Neural progenitor cell (in vitro differentiated cells): ENCODE results near the gene ODAD2. TPM values are rescaled to one million over a fixed set of nuclear protein-coding genes. Genes with fewer than 3 reads are reported as not detected.

Source experiments
- DNase-seq: peaks from one replicate; pipeline ENCODE4 v3.0.0-alpha.2; 2016; ENCODE audit warnings: low spot score
- H2AFZ ChIP-seq: fragments of 200-600 bp; sonication (generic); replicated peaks from 2 replicates; pipeline ENCODE4 v1.6.1; 2016; ENCODE audit warnings: antibody characterized with exemption
- H3F3A ChIP-seq: fragments of 200-600 bp; sonication (generic); 2 replicates; pipeline ENCODE4 v1.6.1; 2016; ENCODE audit warnings: antibody characterized with exemption, low read depth
- H3K27ac ChIP-seq: fragments of 200-600 bp; sonication (generic); 2 replicates; pipeline ENCODE4 v1.5.1; 2016; ENCODE audit warnings: mild to moderate bottlenecking
- H3K27me3 ChIP-seq: fragments of 200-600 bp; sonication (generic); 2 replicates; pipeline ENCODE4 v1.6.1; 2016; ENCODE audit warnings: mild to moderate bottlenecking, moderate library complexity
- H3K36me3 ChIP-seq: fragments of 200-600 bp; sonication (generic); 2 replicates; pipeline ENCODE4 v1.5.1; 2016
- H3K4me1 ChIP-seq: fragments of 200-600 bp; sonication (generic); 2 replicates; pipeline ENCODE4 v1.6.1; 2016; ENCODE audit warnings: mixed run types
- H3K4me2 ChIP-seq: fragments of 200-600 bp; sonication (generic); 2 replicates; pipeline ENCODE4 v1.6.1; 2016
- H3K4me3 ChIP-seq: fragments of 200-600 bp; sonication (generic); 2 replicates; pipeline ENCODE4 v1.5.1; 2016
- H3K79me2 ChIP-seq: fragments of 200-600 bp; sonication (generic); 2 replicates; pipeline ENCODE4 v1.6.1; 2016; ENCODE audit warnings: low read depth
- H3K9ac ChIP-seq: fragments of 200-600 bp; sonication (generic); 2 replicates; pipeline ENCODE4 v1.6.1; 2016
- H3K9me3 ChIP-seq: fragments of 200-600 bp; sonication (generic); 2 replicates; pipeline ENCODE4 v1.5.1; 2016; ENCODE audit warnings: low read depth
- H4K20me1 ChIP-seq: fragments of 200-600 bp; sonication (generic); 2 replicates; pipeline ENCODE4 v1.6.1; 2016; ENCODE audit warnings: low read depth
- H3K27ac Mint-ChIP-seq: 3 replicates; pipeline ENCODE4 v1.8.0; 2021; ENCODE audit warnings: mixed read lengths
- H3K27me3 Mint-ChIP-seq: 2 replicates; pipeline ENCODE4 v1.8.0; 2022; ENCODE audit warnings: low read depth, mild to moderate bottlenecking, inconsistent platforms, moderate library complexity, mixed read lengths; ENCODE audit not compliant: insufficient read depth
- H3K36me3 Mint-ChIP-seq: 3 replicates; pipeline ENCODE4 v1.8.0; 2021; ENCODE audit warnings: mixed read lengths
- H3K4me1 Mint-ChIP-seq: 3 replicates; pipeline ENCODE4 v1.8.0; 2021; ENCODE audit warnings: mixed read lengths
- H3K4me3 Mint-ChIP-seq: 3 replicates; pipeline ENCODE4 v1.8.0; 2021; ENCODE audit warnings: mild to moderate bottlenecking, moderate library complexity, mixed read lengths
- H3K9me3 Mint-ChIP-seq: 3 replicates; pipeline ENCODE4 v1.8.0; 2020; ENCODE audit warnings: mixed read lengths
- CTCF ChIP-seq: fragments of 200-600 bp; sonication (generic); IDR thresholded peaks from 2 replicates; pipeline ENCODE4 v1.5.1; 2017; ENCODE audit warnings: antibody characterized with exemption, mild to moderate bottlenecking
- EZH2 ChIP-seq: fragments of 200-600 bp; sonication (generic); IDR thresholded peaks from 2 replicates; pipeline ENCODE4 v1.6.1; 2017; ENCODE audit warnings: antibody characterized with exemption, mild to moderate bottlenecking, moderate library complexity
- EZH2phosphoT487 ChIP-seq: fragments of 200-600 bp; sonication (generic); IDR thresholded peaks from 2 replicates; pipeline ENCODE4 v1.6.1; 2017; ENCODE audit warnings: antibody characterized with exemption
- total RNA-seq: library from RNA; depleted of rRNA; stranded (reverse); fragments of >200 nt; gene quantifications from 2 replicates; pipeline ENCODE4 v1.2.3, GENCODE V29; 2015; ENCODE audit warnings: low replicate concordance

ODAD2 gene
- total RNA-seq, 1 donor from 2014 or later = 9.7 TPM

- TF ChIP-seq CTCF (no peak), EZH2phosphoT487 (no peak), EZH2 (no peak)
- no peak overlapping the region for H3K4me3 Mint-ChIP-seq
- Histone ChIP-seq H3K4me2 (no peak overlapping the region), H3F3A (no peaks in the 10 kb centered on the region), H3K9ac (no peak overlapping the region), H4K20me1 (no peaks in the 10 kb centered on the region), H3K79me2 (no peaks in the 10 kb centered on the region), H3K36me3 (no peaks in the 10 kb centered on the region), H3K27me3 (no peaks in the 10 kb centered on the region), H3K9me3 (no peaks in the 10 kb centered on the region), H3K27ac (no peak overlapping the region), H3K4me3 (no peak overlapping the region), H3K4me1 (no peaks in the 10 kb centered on the region), H2AFZ (no peak overlapping the region)
- no peaks in the 10 kb centered on the region for H3K36me3 Mint-ChIP-seq
- no peak for DNase-seq
- no peaks in the 10 kb centered on the region for H3K9me3 Mint-ChIP-seq
- H3K27me3 Mint-ChIP-seq = no peaks in the 10 kb centered on the region
- no peak overlapping the region for H3K27ac Mint-ChIP-seq
- H3K4me1 Mint-ChIP-seq = no peaks in the 10 kb centered on the region
Measured at GRCh38 chr10:27838361-27838760, 160.5 kb downstream of the ODAD2 start.

GRCh38 chr10:27834476-27834875 is 164.4 kb downstream of the ODAD2 start:
- no peak overlapping the region for H3K27ac ChIP-seq
- no peaks in the 10 kb centered on the region for H3K79me2 ChIP-seq
- H3K27me3 Mint-ChIP-seq = no peaks in the 10 kb centered on the region
- TF ChIP-seq CTCF = no peak
- TF ChIP-seq EZH2phosphoT487 = no peak
- no peak for TF ChIP-seq EZH2
- no peaks in the 10 kb centered on the region for H3K9me3 ChIP-seq
- no peak overlapping the region for H3K4me2 ChIP-seq
- no peak overlapping the region for H3K9ac ChIP-seq
- DNase-seq = no peak
- no peaks in the 10 kb centered on the region for H3K36me3 ChIP-seq
- no peaks in the 10 kb centered on the region for H3K9me3 Mint-ChIP-seq
- no peaks in the 10 kb centered on the region for H3K36me3 Mint-ChIP-seq
- no peaks in the 10 kb centered on the region for H3K4me1 ChIP-seq
- no peaks in the 10 kb centered on the region for H3F3A ChIP-seq
- H3K4me3 Mint-ChIP-seq = no peak overlapping the region
- no peaks in the 10 kb centered on the region for H3K4me1 Mint-ChIP-seq
- no peaks in the 10 kb centered on the region for H4K20me1 ChIP-seq
- H3K27ac Mint-ChIP-seq = no peak overlapping the region
- no peaks in the 10 kb centered on the region for H3K27me3 ChIP-seq
- H3K4me3 ChIP-seq = no peak overlapping the region
- H2AFZ ChIP-seq = no peak overlapping the region

- H3K27me3 Mint-ChIP-seq = no peaks in the 10 kb centered on the region
- Histone ChIP-seq H3K9ac (no peak overlapping the region), H2AFZ (no peak overlapping the region), H3K27ac (no peak overlapping the region), H4K20me1 (no peaks in the 10 kb centered on the region), H3K27me3 (no peaks in the 10 kb centered on the region), H3F3A (no peaks in the 10 kb centered on the region), H3K4me2 (no peak overlapping the region), H3K4me3 (no peak overlapping the region), H3K36me3 (no peaks in the 10 kb centered on the region), H3K79me2 (no peaks in the 10 kb centered on the region), H3K4me1 (no peaks in the 10 kb centered on the region), H3K9me3 (no peaks in the 10 kb centered on the region)
- no peaks in the 10 kb centered on the region for H3K4me1 Mint-ChIP-seq
- no peak for DNase-seq
- TF ChIP-seq CTCF (no peak), EZH2 (no peak), EZH2phosphoT487 (no peak)
- H3K4me3 Mint-ChIP-seq = no peak overlapping the region
- H3K36me3 Mint-ChIP-seq = no peaks in the 10 kb centered on the region
- no peaks in the 10 kb centered on the region for H3K9me3 Mint-ChIP-seq
- no peak overlapping the region for H3K27ac Mint-ChIP-seq
Measured at GRCh38 chr10:27833792-27834191, 165.1 kb downstream of the ODAD2 start.

GRCh38 chr10:27832826-27833225 is 166.1 kb downstream of the ODAD2 start:
- Histone ChIP-seq H3K27me3 (no peaks in the 10 kb centered on the region), H3K9me3 (no peaks in the 10 kb centered on the region), H3F3A (no peaks in the 10 kb centered on the region), H3K36me3 (no peaks in the 10 kb centered on the region), H3K27ac (no peak overlapping the region), H3K79me2 (no peaks in the 10 kb centered on the region), H3K9ac (no peak overlapping the region), H3K4me3 (no peak overlapping the region), H3K4me1 (no peaks in the 10 kb centered on the region), H2AFZ (no peak overlapping the region), H4K20me1 (no peaks in the 10 kb centered on the region), H3K4me2 (no peak overlapping the region)
- H3K27ac Mint-ChIP-seq = no peak overlapping the region
- no peak overlapping the region for H3K4me3 Mint-ChIP-seq
- no peak for DNase-seq
- H3K36me3 Mint-ChIP-seq = no peaks in the 10 kb centered on the region
- TF ChIP-seq EZH2phosphoT487 = no peak
- no peaks in the 10 kb centered on the region for H3K9me3 Mint-ChIP-seq
- H3K4me1 Mint-ChIP-seq = no peaks in the 10 kb centered on the region
- H3K27me3 Mint-ChIP-seq = no peaks in the 10 kb centered on the region
